OCI-LY7 (cell line): ENCODE results near the gene MARCHF2. TPM values are rescaled to one million over a fixed set of nuclear protein-coding genes. Genes with fewer than 3 reads are reported as not detected.

Experiments
- BruUV-seq: library from RNA; stranded (reverse); fragments of 400-500 nt; replicated peaks from 2 replicates; lab custom pipeline; 2021; lab: Mats Ljungman, UMichigan
- CTCF ChIA-PET: fragments of 300-600 bp; sonication (Branson Sonifier 250); formaldehyde crosslinking; loops from one replicate; lab custom pipeline; 2022; ENCODE audit warnings: antibody characterized with exemption; ENCODE audit not compliant: unreplicated experiment; lab: Charles Lee
- POLR2A ChIA-PET: fragments of 300-600 bp; sonication (Branson Sonifier 250); formaldehyde crosslinking; loops from one replicate; lab custom pipeline; 2022; ENCODE audit warnings: antibody characterized with exemption; lab: Charles Lee
- DNase-seq: peaks from one replicate; pipeline ENCODE4 v3.0.0-alpha.2; 2015; ENCODE audit warnings: low spot score
- H2AFZ ChIP-seq: fragments of 200-600 bp; sonication (generic), shearing (Covaris generic); 2 replicates; pipeline ENCODE4 v1.6.1; 2014; ENCODE audit warnings: mild to moderate bottlenecking, antibody characterized with exemption, low read length, moderate library complexity
- H3K27ac ChIP-seq: fragments of 200-600 bp; sonication (generic); 2 replicates; pipeline ENCODE4 v1.5.1; 2014; ENCODE audit warnings: mixed run types, low read depth, mild to moderate bottlenecking, moderate library complexity, low read length, inconsistent platforms; ENCODE audit not compliant: poor library complexity, severe bottlenecking
- H3K36me3 ChIP-seq: fragments of 200-600 bp; sonication (generic); 2 replicates; pipeline ENCODE4 v1.6.1; 2014; ENCODE audit warnings: mild to moderate bottlenecking, antibody characterized with exemption, low read length, moderate library complexity, mixed read lengths; ENCODE audit not compliant: insufficient read depth
- H3K4me1 ChIP-seq: fragments of 200-600 bp; sonication (generic); 2 replicates; pipeline ENCODE4 v1.5.1; 2014; ENCODE audit warnings: mild to moderate bottlenecking, low read length; ENCODE audit not compliant: insufficient read depth, poor library complexity, severe bottlenecking
- H3K4me2 ChIP-seq: fragments of 200-600 bp; sonication (generic); 2 replicates; pipeline ENCODE4 v1.6.1; 2014; ENCODE audit warnings: mild to moderate bottlenecking, low read length
- H3K4me3 ChIP-seq: fragments of 200-600 bp; sonication (generic); 2 replicates; pipeline ENCODE4 v1.5.1; 2014; ENCODE audit warnings: mild to moderate bottlenecking, low read depth, low read length; ENCODE audit not compliant: poor library complexity, severe bottlenecking
- H3K79me2 ChIP-seq: fragments of 200-600 bp; sonication (generic); 2 replicates; pipeline ENCODE4 v1.6.1; 2016; ENCODE audit warnings: low read depth, mild to moderate bottlenecking, low read length, moderate library complexity, mixed read lengths; ENCODE audit not compliant: insufficient read depth
- H3K9me2 ChIP-seq: fragments of 200-600 bp; sonication (generic); 2 replicates; pipeline ENCODE4 v1.6.1; 2016; ENCODE audit warnings: mild to moderate bottlenecking, low read length, mixed read lengths; ENCODE audit not compliant: insufficient read depth
- H3K9me3 ChIP-seq: fragments of 200-600 bp; sonication (generic); 2 replicates; pipeline ENCODE4 v1.6.1; 2014; ENCODE audit warnings: mild to moderate bottlenecking, mixed run types, low read length, mixed read lengths
- H4K20me1 ChIP-seq: fragments of 200-600 bp; sonication (generic); 2 replicates; pipeline ENCODE4 v1.6.1; 2014; ENCODE audit warnings: mild to moderate bottlenecking, antibody characterized with exemption, low read length, moderate library complexity, mixed read lengths; ENCODE audit not compliant: insufficient read depth
- CTCF ChIP-seq: fragments of 200-600 bp; sonication (generic); conservative IDR thresholded peaks from 2 replicates; pipeline ENCODE4 v1.5.1; 2014; ENCODE audit warnings: mild to moderate bottlenecking, antibody characterized with exemption, low read length, moderate library complexity, mixed read lengths
- EZH2phosphoT487 ChIP-seq: fragments of 200-600 bp; sonication (generic); IDR thresholded peaks from 2 replicates; pipeline ENCODE4 v1.6.1; 2018; ENCODE audit warnings: low read depth, borderline replicate concordance, mild to moderate bottlenecking, mixed run types, antibody characterized with exemption, low read length, moderate library complexity, mixed read lengths
- intact Hi-C: fragments of 100-400 bp; cut with micrococcal nuclease; formaldehyde crosslinking; loops from one replicate; pipeline ENCODE4 v1.10.0; 2022; ENCODE audit not compliant: unreplicated experiment
- total RNA-seq, 2 experiments: library from RNA; depleted of rRNA in 1 of 2; stranded (reverse); fragments of >200 nt in 1 of 2; shearing (Covaris generic) in 1 of 2; gene quantifications; 2 replicates each; pipeline ENCODE4 v1.2.3, GENCODE V29; 2014 to 2022

MARCHF2 gene
- total RNA-seq, 2 experiments from 2014 or later, result 12.4 to 14.1 TPM

- TF ChIP-seq EZH2phosphoT487 (no peak), CTCF (no peak)
- POLR2A ChIA-PET, result interaction anchor here (0.7 kb wide), 1 partner anchor 439 kb away, joined by 6 read pairs; no protein-coding TSS in a partner anchor
- no peak for DNase-seq
- intact Hi-C loops, result no loop called here
- peak overlapping the region; percentile 84 for H3K4me2 ChIP-seq
- H3K4me3 ChIP-seq, result peak overlapping the region; percentile 93
- H3K79me2 ChIP-seq, result peaks cover 12% of the 10 kb centered on the region; the same call in 1 of the 2 replicates
- H3K4me1 ChIP-seq, result peaks cover 14% of the 10 kb centered on the region
- BruUV-seq, result no TSS peak
- H3K27ac ChIP-seq, result no peak overlapping the region
- no peaks in the 10 kb centered on the region for H3K9me2 ChIP-seq
- peaks cover under 1% of the 10 kb centered on the region; the same call in 1 of the 2 replicates for H3K9me3 ChIP-seq
- peaks cover 6% of the 10 kb centered on the region; the same call in 1 of the 2 replicates for H4K20me1 ChIP-seq
- H2AFZ ChIP-seq, result no peak overlapping the region
- CTCF ChIA-PET, result interaction anchor here (2.1 kb wide), 1 partner anchor 21 kb away, joined by 8 read pairs; the partner anchor contains the start of gene MARCHF2
- H3K36me3 ChIP-seq, result no peaks in the 10 kb centered on the region
Observed at GRCh38 chr19:8392017-8392591, 21.0 kb upstream of the MARCHF2 start.

GRCh38 chr19:8393192-8393870, 19.8 kb upstream of the MARCHF2 start:
- no peaks in the 10 kb centered on the region for H3K36me3 ChIP-seq
- H3K9me3 ChIP-seq, result no peaks in the 10 kb centered on the region
- BruUV-seq, result no TSS peak
- no peaks in the 10 kb centered on the region for H3K9me2 ChIP-seq
- TF ChIP-seq CTCF (no peak), EZH2phosphoT487 (no peak)
- H3K79me2 ChIP-seq, result peaks cover 12% of the 10 kb centered on the region; the same call in 1 of the 2 replicates
- no peak overlapping the region for H3K27ac ChIP-seq
- DNase-seq, result no peak
- H4K20me1 ChIP-seq, result peaks cover 6% of the 10 kb centered on the region; the same call in 1 of the 2 replicates
- H3K4me1 ChIP-seq, result peaks cover 14% of the 10 kb centered on the region
- no peak overlapping the region for H3K4me2 ChIP-seq
- ChIA-PET POLR2A (no interaction called here), CTCF (no interaction called here)
- no peak overlapping the region for H2AFZ ChIP-seq
- no peak overlapping the region for H3K4me3 ChIP-seq
- intact Hi-C loops, result no loop called here

DNA sequence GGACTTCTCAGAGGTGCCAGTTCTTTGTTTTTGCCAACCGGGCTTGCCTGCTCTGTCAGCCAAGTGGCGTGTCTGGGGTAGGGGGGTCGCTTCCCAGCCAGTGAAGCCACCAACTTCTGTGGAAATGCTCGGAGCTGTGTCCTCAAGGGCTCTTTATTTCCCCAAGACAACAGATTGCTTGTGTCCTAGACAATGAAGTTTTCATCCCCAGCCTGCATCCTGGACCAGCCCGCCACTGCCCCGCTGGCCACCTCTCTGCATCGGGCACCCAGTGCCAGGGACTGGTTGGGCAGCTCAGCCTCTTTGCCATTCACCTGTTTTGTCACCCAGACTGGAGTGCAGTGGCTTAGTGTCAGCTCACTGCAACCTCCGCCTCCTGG, 19.2 kb upstream of the MARCHF2 start:
- Histone ChIP-seq H3K4me3 (no peak overlapping the region), H4K20me1 (peaks cover 6% of the 10 kb centered on the region; the same call in 1 of the 2 replicates), H3K9me3 (no peaks in the 10 kb centered on the region), H3K9me2 (no peaks in the 10 kb centered on the region), H3K4me2 (no peak overlapping the region), H3K36me3 (no peaks in the 10 kb centered on the region), H3K4me1 (peaks cover 14% of the 10 kb centered on the region), H2AFZ (no peak overlapping the region), H3K27ac (no peak overlapping the region), H3K79me2 (peaks cover 12% of the 10 kb centered on the region; the same call in 1 of the 2 replicates)
- ChIA-PET CTCF (no interaction called here), POLR2A (no interaction called here)
- intact Hi-C loops, result no loop called here
- TF ChIP-seq CTCF (no peak), EZH2phosphoT487 (no peak)
- BruUV-seq, result no TSS peak
- no peak for DNase-seq
